Mesendoderm (in vitro differentiated cells): ENCODE results near the gene NPAS3.

Source experiments
- DNase-seq: peaks from one replicate; pipeline ENCODE4 v3.0.0; 2013
- H2AK5ac ChIP-seq: 2 replicates; pipeline ENCODE4 v1.6.1; 2013; ENCODE audit warnings: low read length, inconsistent platforms
- H2BK120ac ChIP-seq: 2 replicates; pipeline ENCODE4 v1.6.1; 2013; ENCODE audit warnings: low read depth, mild to moderate bottlenecking, low read length, moderate library complexity, mixed read lengths
- H2BK15ac ChIP-seq: replicated peaks from 2 replicates; pipeline ENCODE4 v1.6.1; 2013; ENCODE audit warnings: low read depth, mild to moderate bottlenecking, moderate library complexity
- H2BK5ac ChIP-seq: 2 replicates; pipeline ENCODE4 v1.6.1; 2013; ENCODE audit warnings: low read length, inconsistent platforms
- H3K18ac ChIP-seq: 2 replicates; pipeline ENCODE4 v1.6.1; 2013; ENCODE audit warnings: mild to moderate bottlenecking, low read length, mixed read lengths
- H3K23ac ChIP-seq: one replicate; pipeline ENCODE4 v1.6.1; 2013; ENCODE audit warnings: low read length
- H3K27ac ChIP-seq: 2 replicates; pipeline ENCODE4 v1.5.1; 2013; ENCODE audit warnings: low read depth, mild to moderate bottlenecking, inconsistent platforms, low read length, moderate library complexity
- H3K27me3 ChIP-seq: 2 replicates; pipeline ENCODE4 v1.6.1; 2013; ENCODE audit warnings: low read length, control low read depth, mild to moderate bottlenecking, inconsistent platforms; ENCODE audit not compliant: insufficient read depth, poor library complexity
- H3K36me3 ChIP-seq: 2 replicates; pipeline ENCODE4 v1.6.1; 2013; ENCODE audit warnings: low read length, inconsistent platforms; ENCODE audit not compliant: control insufficient read depth, insufficient read depth
- H3K4ac ChIP-seq: one replicate; pipeline ENCODE4 v1.6.1; 2013; ENCODE audit warnings: low read depth, mild to moderate bottlenecking, low read length, moderate library complexity
- H3K4me1 ChIP-seq: 2 replicates; pipeline ENCODE4 v1.6.1; 2013; ENCODE audit warnings: low read depth, low read length, inconsistent platforms; ENCODE audit not compliant: control insufficient read depth
- H3K4me2 ChIP-seq: 2 replicates; pipeline ENCODE4 v1.6.1; 2013; ENCODE audit warnings: low read length
- H3K4me3 ChIP-seq: 2 replicates; pipeline ENCODE4 v1.5.1; 2013; ENCODE audit warnings: mild to moderate bottlenecking, low read length
- H3K56ac ChIP-seq: one replicate; pipeline ENCODE4 v1.6.1; 2013; ENCODE audit warnings: low read length
- H3K79me1 ChIP-seq: 2 replicates; pipeline ENCODE4 v1.6.1; 2013; ENCODE audit warnings: low read length, inconsistent platforms
- H3K79me2 ChIP-seq: 2 replicates; pipeline ENCODE4 v1.6.1; 2013; ENCODE audit warnings: mild to moderate bottlenecking, low read length; ENCODE audit not compliant: control insufficient read depth, insufficient read depth
- H3K9ac ChIP-seq: 2 replicates; pipeline ENCODE4 v1.6.1; 2013; ENCODE audit warnings: low read length, inconsistent platforms
- H4K5ac ChIP-seq: one replicate; pipeline ENCODE4 v1.6.1; 2013; ENCODE audit warnings: low read length
- H4K8ac ChIP-seq: one replicate; pipeline ENCODE4 v1.6.1; 2013; ENCODE audit warnings: low read depth, mild to moderate bottlenecking, control low read depth, low read length, moderate library complexity
- WGBS: extraction: QIAGEN DNeasy Blood & Tissue Kit; methylation state at CpG from one replicate; pipeline ENCODE4 v1.1.7; 2013; ENCODE audit warnings: low lambda C conversion rate, missing lambda C conversion rate; ENCODE audit not compliant: insufficient coverage; ENCODE audit errors: extremely low coverage; 5-methylcytosine and 5-hydroxymethylcytosine counted together

NPAS3 gene

DNA sequence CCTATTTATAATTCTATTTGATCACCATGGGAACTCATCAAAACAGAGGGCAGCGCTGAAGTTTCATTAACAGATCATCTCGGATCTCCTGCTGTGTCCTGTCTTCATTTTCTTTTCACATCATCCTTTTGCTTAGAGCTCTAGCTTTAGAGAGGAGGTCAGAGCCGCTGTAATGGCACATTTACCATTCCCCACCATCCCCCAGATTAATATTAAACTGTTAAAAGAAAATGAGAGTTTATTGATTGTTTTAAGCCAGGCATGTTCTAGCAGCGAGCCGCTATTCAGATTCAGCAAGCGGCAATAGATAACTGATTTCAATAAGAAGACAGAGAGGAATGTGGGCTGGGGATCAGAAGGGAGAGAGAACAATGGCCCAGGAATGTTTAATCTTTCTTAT, 703.4 kb downstream of the NPAS3 start:
- H3K79me1 ChIP-seq: no peaks in the 10 kb centered on the region
- H2AK5ac ChIP-seq: no peak overlapping the region
- no peak overlapping the region for H2BK5ac ChIP-seq
- H3K9ac ChIP-seq: no peak overlapping the region
- no peak overlapping the region for H4K5ac ChIP-seq
- no peak overlapping the region for H3K27ac ChIP-seq
- H3K4me1 ChIP-seq: no peaks in the 10 kb centered on the region
- H3K4me3 ChIP-seq: no peak overlapping the region
- no peaks in the 10 kb centered on the region for H3K79me2 ChIP-seq
- peak; percentile 64 for DNase-seq
- no peak overlapping the region for H4K8ac ChIP-seq
- H3K27me3 ChIP-seq: no peaks in the 10 kb centered on the region
- H3K18ac ChIP-seq: peak overlapping the region; percentile 18
- no peak overlapping the region for H3K56ac ChIP-seq
- no CpG with 5 or more reads among the region's 6 CpGs for WGBS
- H2BK15ac ChIP-seq: no peak overlapping the region
- H3K4me2 ChIP-seq: no peak overlapping the region
- no peak overlapping the region for H3K4ac ChIP-seq
- no peak overlapping the region for H3K23ac ChIP-seq
- H3K36me3 ChIP-seq: no peaks in the 10 kb centered on the region
- H2BK120ac ChIP-seq: no peak overlapping the region

- no peaks in the 10 kb centered on the region for H3K79me1 ChIP-seq
- H3K4ac ChIP-seq: no peak overlapping the region
- no peak overlapping the region for H3K4me3 ChIP-seq
- H3K4me1 ChIP-seq: no peaks in the 10 kb centered on the region
- H3K36me3 ChIP-seq: no peaks in the 10 kb centered on the region
- no peak overlapping the region for H3K23ac ChIP-seq
- no peak overlapping the region for H3K9ac ChIP-seq
- no peak overlapping the region for H2BK15ac ChIP-seq
- no peak overlapping the region for H4K8ac ChIP-seq
- no CpG with 5 or more reads among the region's 4 CpGs for WGBS
- DNase-seq: no peak
- no peak overlapping the region for H3K27ac ChIP-seq
- no peak overlapping the region for H2BK5ac ChIP-seq
- no peak overlapping the region for H2BK120ac ChIP-seq
- no peak overlapping the region for H3K56ac ChIP-seq
- no peaks in the 10 kb centered on the region for H3K79me2 ChIP-seq
- no peaks in the 10 kb centered on the region for H3K27me3 ChIP-seq
- H3K4me2 ChIP-seq: no peak overlapping the region
- H3K18ac ChIP-seq: no peak overlapping the region
- no peak overlapping the region for H2AK5ac ChIP-seq
- H4K5ac ChIP-seq: no peak overlapping the region
Observed at GRCh38 chr14:33642691-33643244, 704.1 kb downstream of the NPAS3 start.

DNA sequence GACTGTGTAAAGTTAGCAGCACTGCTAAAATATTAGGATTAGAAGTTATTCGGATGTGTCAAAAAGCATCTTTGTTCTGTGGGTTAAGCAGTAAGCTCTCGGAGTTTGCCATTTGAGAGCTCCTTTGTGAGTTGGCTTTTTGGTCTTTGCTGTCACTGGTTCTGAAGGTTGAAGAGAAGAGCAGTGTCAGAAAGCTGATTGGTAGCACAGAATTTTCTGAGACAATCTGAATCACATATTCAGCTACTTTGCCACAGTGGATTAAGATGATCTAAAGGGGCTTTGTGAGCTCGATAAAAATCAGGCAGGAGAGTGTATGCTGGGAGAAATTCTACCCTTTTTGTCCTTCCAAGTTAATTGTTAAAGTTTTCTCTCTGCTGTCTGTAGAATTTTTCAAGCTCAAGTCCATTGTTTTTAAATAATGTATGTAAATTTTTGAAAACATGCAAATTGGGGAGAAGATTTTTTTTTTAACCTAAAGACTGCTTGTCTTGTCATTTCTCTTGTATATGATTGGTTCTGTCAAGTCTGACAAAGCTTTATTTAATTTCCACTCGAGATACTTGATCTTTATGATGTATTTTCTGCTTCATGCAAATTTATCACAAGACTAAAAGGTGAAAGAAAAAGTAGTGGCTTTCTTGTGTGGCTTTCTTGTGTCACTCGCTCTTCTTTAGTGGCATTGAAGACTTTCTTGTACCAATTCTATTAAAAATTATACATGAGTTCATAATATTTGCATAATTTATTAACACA, 704.9 kb downstream of the NPAS3 start:
- no peak overlapping the region for H4K8ac ChIP-seq
- no peak overlapping the region for H2AK5ac ChIP-seq
- no peaks in the 10 kb centered on the region for H3K27me3 ChIP-seq
- no peak overlapping the region for H3K18ac ChIP-seq
- H3K79me2 ChIP-seq: no peaks in the 10 kb centered on the region
- no peak overlapping the region for H3K56ac ChIP-seq
- H2BK15ac ChIP-seq: no peak overlapping the region
- H3K23ac ChIP-seq: no peak overlapping the region
- H3K36me3 ChIP-seq: no peaks in the 10 kb centered on the region
- H2BK120ac ChIP-seq: no peak overlapping the region
- no peak overlapping the region for H3K4me3 ChIP-seq
- no peak overlapping the region for H3K27ac ChIP-seq
- H3K9ac ChIP-seq: no peak overlapping the region
- no peaks in the 10 kb centered on the region for H3K4me1 ChIP-seq
- no peaks in the 10 kb centered on the region for H3K79me1 ChIP-seq
- DNase-seq: no peak
- no peak overlapping the region for H4K5ac ChIP-seq
- H3K4me2 ChIP-seq: no peak overlapping the region
- H2BK5ac ChIP-seq: no peak overlapping the region
- no CpG with 5 or more reads among the region's 5 CpGs for WGBS
- H3K4ac ChIP-seq: peak overlapping the region; percentile 16

GRCh38 chr14:33646692-33647260, 708.1 kb downstream of the NPAS3 start:
- WGBS: no CpG with 5 or more reads among the region's 2 CpGs
- H3K27me3 ChIP-seq: no peaks in the 10 kb centered on the region
- no peak overlapping the region for H3K4ac ChIP-seq
- no peak overlapping the region for H3K27ac ChIP-seq
- H2BK5ac ChIP-seq: no peak overlapping the region
- no peaks in the 10 kb centered on the region for H3K79me2 ChIP-seq
- no peak overlapping the region for H2BK120ac ChIP-seq
- H4K8ac ChIP-seq: no peak overlapping the region
- H2BK15ac ChIP-seq: no peak overlapping the region
- H3K18ac ChIP-seq: no peak overlapping the region
- H4K5ac ChIP-seq: no peak overlapping the region
- no peak overlapping the region for H2AK5ac ChIP-seq
- DNase-seq: peak; percentile 7
- no peak overlapping the region for H3K4me2 ChIP-seq
- H3K23ac ChIP-seq: no peak overlapping the region
- no peaks in the 10 kb centered on the region for H3K36me3 ChIP-seq
- H3K4me3 ChIP-seq: no peak overlapping the region
- no peaks in the 10 kb centered on the region for H3K79me1 ChIP-seq
- no peak overlapping the region for H3K56ac ChIP-seq
- no peak overlapping the region for H3K9ac ChIP-seq
- no peaks in the 10 kb centered on the region for H3K4me1 ChIP-seq

- H4K5ac ChIP-seq: no peak overlapping the region
- no peak overlapping the region for H4K8ac ChIP-seq
- no peak overlapping the region for H3K4me2 ChIP-seq
- no peaks in the 10 kb centered on the region for H3K36me3 ChIP-seq
- DNase-seq: peak; percentile 61
- no peaks in the 10 kb centered on the region for H3K79me1 ChIP-seq
- H3K4me3 ChIP-seq: no peak overlapping the region
- no peaks in the 10 kb centered on the region for H3K4me1 ChIP-seq
- no peak overlapping the region for H2BK120ac ChIP-seq
- H2BK5ac ChIP-seq: no peak overlapping the region
- H3K56ac ChIP-seq: no peak overlapping the region
- WGBS: no CpG with 5 or more reads among the region's 3 CpGs
- H2AK5ac ChIP-seq: no peak overlapping the region
- no peak overlapping the region for H3K27ac ChIP-seq
- no peaks in the 10 kb centered on the region for H3K79me2 ChIP-seq
- H3K9ac ChIP-seq: no peak overlapping the region
- no peaks in the 10 kb centered on the region for H3K27me3 ChIP-seq
- H3K4ac ChIP-seq: no peak overlapping the region
- H2BK15ac ChIP-seq: no peak overlapping the region
- H3K23ac ChIP-seq: no peak overlapping the region
- H3K18ac ChIP-seq: no peak overlapping the region
Observed at GRCh38 chr14:33647385-33647786, 708.7 kb downstream of the NPAS3 start.
